HepG2 (cell line): ENCODE measurements around the gene SCAF8. TPM values are rescaled to one million over a fixed set of nuclear protein-coding genes. Genes with fewer than 3 reads are reported as not detected.

Experiments used
- DR1 ChIP-seq: sonication (generic); formaldehyde crosslinking; IDR thresholded peaks from 2 replicates; pipeline ENCODE4 v1.8.0; 2021; ENCODE audit warnings: mild to moderate bottlenecking, missing genetic modification reagents, inconsistent platforms
- EZH2 ChIP-seq: conservative IDR thresholded peaks from 2 replicates; pipeline ENCODE4 v1.6.1; 2012; ENCODE audit warnings: mild to moderate bottlenecking, low read depth, low read length, moderate library complexity
- GMEB1 ChIP-seq: sonication (generic); formaldehyde crosslinking; IDR thresholded peaks from 2 replicates; pipeline ENCODE4 v1.5.1; 2020; ENCODE audit warnings: missing genetic modification reagents, mild to moderate bottlenecking, borderline replicate concordance
- GPBP1L1 ChIP-seq: sonication (generic); formaldehyde crosslinking; IDR thresholded peaks from 2 replicates; pipeline ENCODE4 v1.5.0; 2020; ENCODE audit warnings: mild to moderate bottlenecking, missing genetic modification reagents
- HES4 ChIP-seq: sonication (generic); formaldehyde crosslinking; IDR thresholded peaks from 2 replicates; pipeline ENCODE4 v1.9.0; 2021; ENCODE audit warnings: mild to moderate bottlenecking, missing genetic modification reagents, borderline replicate concordance
- HINFP ChIP-seq: sonication (generic); formaldehyde crosslinking; IDR thresholded peaks from 2 replicates; pipeline ENCODE4 v1.4.0; 2020; ENCODE audit warnings: low read depth, mild to moderate bottlenecking, missing genetic modification reagents
- HNRNPH1 ChIP-seq: fragments of 200-400 bp; formaldehyde crosslinking; optimal IDR thresholded peaks from 2 replicates; pipeline ENCODE3; 2017; ENCODE audit warnings: mild to moderate bottlenecking, low read depth, low read length
- HNRNPL ChIP-seq: fragments of 200-400 bp; formaldehyde crosslinking; IDR thresholded peaks from 2 replicates; pipeline ENCODE4 v1.6.1; 2017; ENCODE audit warnings: mild to moderate bottlenecking, low read depth, low read length
- MZF1 ChIP-seq: sonication (generic); formaldehyde crosslinking; IDR thresholded peaks from 2 replicates; pipeline ENCODE4 v1.8.1; 2023; ENCODE audit warnings: mild to moderate bottlenecking, missing genetic modification reagents, borderline replicate concordance
- PAX8 ChIP-seq: sonication (generic); formaldehyde crosslinking; IDR thresholded peaks from 2 replicates; pipeline ENCODE4 v1.8.0; 2022; ENCODE audit warnings: mild to moderate bottlenecking, missing genetic modification reagents, borderline replicate concordance
- RBM22 ChIP-seq: fragments of 200-400 bp; formaldehyde crosslinking; optimal IDR thresholded peaks from 2 replicates; pipeline ENCODE3; 2017; ENCODE audit warnings: mild to moderate bottlenecking, low read length, moderate library complexity
- SKIL ChIP-seq: sonication (generic); formaldehyde crosslinking; IDR thresholded peaks from 2 replicates; pipeline ENCODE4 v1.8.0; 2022; ENCODE audit warnings: missing genetic modification reagents, mild to moderate bottlenecking, moderate library complexity, borderline replicate concordance
- ZC3H13 ChIP-seq: sonication (generic); formaldehyde crosslinking; IDR thresholded peaks from 2 replicates; pipeline ENCODE4 v1.8.1; 2023; ENCODE audit warnings: mild to moderate bottlenecking, missing genetic modification reagents, moderate library complexity
- ZNF414 ChIP-seq: sonication (generic); formaldehyde crosslinking; IDR thresholded peaks from 2 replicates; pipeline ENCODE4 v1.5.0; 2020; ENCODE audit warnings: missing genetic modification reagents
- ZNF441 ChIP-seq: sonication (generic); formaldehyde crosslinking; IDR thresholded peaks from 2 replicates; pipeline ENCODE4 v1.7.0; 2021; ENCODE audit warnings: missing genetic modification reagents, borderline replicate concordance
- ZNF512B ChIP-seq: sonication (generic); formaldehyde crosslinking; IDR thresholded peaks from 2 replicates; pipeline ENCODE4 v1.5.1; 2020; ENCODE audit warnings: missing genetic modification reagents, mild to moderate bottlenecking, borderline replicate concordance
- ZNF75D ChIP-seq: sonication (generic); formaldehyde crosslinking; IDR thresholded peaks from 2 replicates; pipeline ENCODE4 v1.8.1; 2023; ENCODE audit warnings: missing genetic modification reagents, mild to moderate bottlenecking, borderline replicate concordance
- ZSCAN29 ChIP-seq: sonication (generic); formaldehyde crosslinking; conservative IDR thresholded peaks from 2 replicates; pipeline ENCODE4 v1.4.0; 2020; ENCODE audit warnings: mild to moderate bottlenecking, missing genetic modification reagents
- polyA plus RNA-seq, 8 experiments: library from polyadenylated mRNA; depleted of rRNA in 3 of 8; stranded (reverse) in 7 of 8; unstranded in 1 of 8; fragments of >200 nt; fragmentation: Illumina TruSeq in 4 of 8; extraction: Trizol in 4 of 8; gene quantifications; 2 replicates each; pipeline versions ENCODE4 v1.2.1 to v1.2.3, GENCODE V29; 2011 to 2016; ENCODE audit warnings: low read depth in 4 of 8, missing spikeins in 1 of 8, mixed read lengths in 1 of 8; ENCODE audit not compliant: insufficient read depth in 1 of 8
- total RNA-seq, 5 experiments: library from RNA; depleted of rRNA; stranded (reverse); fragments of >200 nt; fragmentation: Illumina TruSeq; extraction: Trizol; gene quantifications; 2 replicates each; pipeline ENCODE4 v1.2.3, GENCODE V29; 2016; ENCODE audit warnings: low read depth in 1 of 5

SCAF8 gene
- total and polyA plus RNA-seq, 2 of the 13 experiments (the other 11 are each of a cell fraction or from before 2014, with no cell fraction given): 15.3 to 40.8 TPM

GRCh38 chr6:154733183-154733625 lies at the start of gene SCAF8 (continued):
- TF ChIP-seq HINFP: 0 out of 2 replicates have a peak, but pooled peaks have one; percentile 97
- peak; percentile 31 for TF ChIP-seq ZSCAN29 (CRISPR knock-in tag)
- TF ChIP-seq ZNF441 (CRISPR knock-in tag): no peak; the same call in 1 of the 2 replicates
- TF ChIP-seq HNRNPL: no peak
- peak; percentile 44; the same call in 1 of the 2 replicates for TF ChIP-seq HES4
- no peak for TF ChIP-seq ZNF512B
- no peak for TF ChIP-seq ZNF75D (CRISPR knock-in tag)
- peak; percentile 51; the same call in 1 of the 2 replicates for TF ChIP-seq DR1 (CRISPR knock-in tag)
- TF ChIP-seq ZC3H13 (CRISPR knock-in tag): no peak
- TF ChIP-seq GPBP1L1 (CRISPR knock-in tag): no peak
- no peak for TF ChIP-seq RBM22
- peak; percentile 19; the same call in 1 of the 2 replicates for TF ChIP-seq GMEB1 (CRISPR knock-in tag)
- TF ChIP-seq PAX8: peak; percentile 46; the same call in 1 of the 2 replicates
- TF ChIP-seq ZNF414 (CRISPR knock-in tag): 0 out of 2 replicates have a peak, but pooled peaks have one; percentile 76
- no peak; the same call in 1 of the 2 replicates for TF ChIP-seq SKIL (CRISPR knock-in tag)
- TF ChIP-seq EZH2: no peak
- TF ChIP-seq MZF1: no peak
- TF ChIP-seq HNRNPH1: no peak
